Heart left ventricle (tissue), 16 donors: ENCODE results near the gene AGER. TPM values are rescaled to one million over a fixed set of nuclear protein-coding genes. Genes with fewer than 3 reads are reported as not detected.

Source experiments
- ATAC-seq, 4 donors: fragments of 200-7000 bp; cut with Tn5 transposase; one replicate each; pipeline ENCODE4 v1.9.1; 2020 to 2022; ENCODE audit warnings: moderate library complexity in 4 of 4, mild to moderate bottlenecking in 3 of 4, moderate number of reproducible peaks in 1 of 4
- DNase-seq, 5 donors: peaks; one replicate each; pipeline ENCODE4 v3.0.0-alpha.2; 2020
- H3K27ac ChIP-seq, 12 donors: fragments of 200-600 bp; sonication (generic) in 4 of 12; one replicate each; pipeline versions ENCODE4 v1.5.0 to v1.8.0; 2016 to 2022; ENCODE audit warnings: mild to moderate bottlenecking in 2 of 12
- H3K27me3 ChIP-seq, 9 donors: fragments of 200-600 bp; sonication (generic) in 2 of 9; one replicate each; pipeline versions ENCODE4 v1.5.1 to v1.8.0; 2016 to 2022; ENCODE audit warnings: mild to moderate bottlenecking in 3 of 9
- H3K36me3 ChIP-seq, 9 donors: fragments of 200-600 bp; sonication (generic) in 2 of 9; one replicate each; pipeline versions ENCODE4 v1.5.0 to v1.8.0; 2018 to 2022; ENCODE audit warnings: mild to moderate bottlenecking in 2 of 9
- H3K4me1 ChIP-seq, 12 donors: fragments of 200-600 bp; sonication (generic) in 4 of 12; one replicate each; pipeline versions ENCODE4 v1.5.0 to v1.8.0; 2016 to 2022; ENCODE audit warnings: mild to moderate bottlenecking in 3 of 12
- H3K4me3 ChIP-seq, 12 donors: fragments of 200-600 bp; sonication (generic) in 4 of 12; one replicate each; pipeline versions ENCODE4 v1.5.0 to v1.8.0; 2017 to 2022; ENCODE audit warnings: mild to moderate bottlenecking in 9 of 12, moderate library complexity in 4 of 12
- H3K9me3 ChIP-seq, 12 donors: fragments of 200-600 bp; sonication (generic) in 4 of 12; one replicate each; pipeline versions ENCODE4 v1.5.0 to v1.8.0; 2016 to 2022; ENCODE audit warnings: mild to moderate bottlenecking in 1 of 12
- CTCF ChIP-seq, 12 donors: fragments of 200-600 bp; sonication (generic) in 4 of 12; IDR thresholded peaks; one replicate each; pipeline versions ENCODE4 v1.5.0 to v1.8.0; 2018 to 2022; ENCODE audit warnings: antibody characterized with exemption in 12 of 12, mild to moderate bottlenecking in 5 of 12
- POLR2A ChIP-seq, 2 donors: fragments of 450-650 bp; IDR thresholded peaks; one replicate each; pipeline ENCODE4 v1.6.1; 2017; ENCODE audit warnings: antibody characterized with exemption in 2 of 2, mild to moderate bottlenecking in 2 of 2, moderate library complexity in 2 of 2
- WGBS, 4 donors: extraction: QIAGEN DNeasy Blood & Tissue Kit in 2 of 4; methylation state at CpG; one replicate each; pipeline versions ENCODE4 v1.1.5 to v1.1.7; 2013 to 2018; 5-methylcytosine and 5-hydroxymethylcytosine counted together
- intact Hi-C, 10 donors: fragments of 100-400 bp; cut with DNase I; formaldehyde crosslinking; loops; one replicate each; pipeline versions ENCODE4 v1.11.1 to v1.14.2; 2022
- polyA plus RNA-seq, 2 donors: library from polyadenylated mRNA; stranded (reverse); fragments of 200-250 nt; gene quantifications; one replicate each; pipeline ENCODE4 v1.2.3, GENCODE V29; 2013
- total RNA-seq, 9 donors: library from RNA; depleted of rRNA in 2 of 9; stranded (reverse); fragments of >200 nt in 2 of 9; fragmentation: NEBNext Ultra II Directional in 3 of 9; extraction: Animal tissue kit (Norgen Biotek cat#: 25700) in 3 of 9; gene quantifications; one replicate each; pipeline versions ENCODE4 v1.1.0 to v1.2.4, GENCODE V29; 2016 to 2023
- donor health status: ischemic (EF 13 %, LVEDD 7.1; RV severe dilation, severe dysfunction).
- donor health status: healthy with polysubstance abuse.
- donor health status: DM: no; HTN: yes; CAD: no.
- donor health status: DM: no; HTN: no; CAD: no.
- donor health status: ischemic (EF 25% LVEDD 6.9; RV normal size, moderate dysfunction).
- donor health status: ischemic (EF 25% LVEDD 5.7; RV mildly dilated, moderate dysfunction).
- donor health status: healthy.
- donor health status: DM: yes; HTN: yes; CAD: no.
- donor health status: ischemic (EF 35%, LVEDD 5.7; RV mildly dilated, moderate dysfunction).
- donor health status: nonischemic (EF 11% LVEDD 7.7; RV severe dilation, severe dysfunction).
- donor health status: DM: yes; HTN: yes; CAD: no.
- donor health status: PGD.
- donor health status: ischemic (EF 29% LVEDD 5.4; RV normal size, mild dysfunction).
- donor health status: nonischemic (EF 23%, LVEDD 6.1; RV moderate dilation, normal function).

The AGER gene
- total and polyA plus RNA-seq, 11 donors: 0.69 to 5.7 (median 1.7) TPM; not detected in 1

GRCh38 chr6:32152769-32153563 lies 31.1 kb downstream of the AGER start:
- DNase-seq: peak in 2 of 5 donors; percentile 55 to 68
- Histone ChIP-seq H3K36me3 (peaks cover 0 to 29% (median 22%) of the 10 kb centered on the region in 9 donors), H3K4me1 (peaks cover 6 to 41% (median 21%) of the 10 kb centered on the region in 12 donors), H3K27ac (peak overlapping the region; percentile 66 to 96 (median 91)), H3K27me3 (peaks cover 0 to 45% (median 4%) of the 10 kb centered on the region in 9 donors), H3K9me3 (no peaks in the 10 kb centered on the region), H3K4me3 (peak overlapping the region; percentile 47 to 91 (median 78))
- TF ChIP-seq POLR2A (IDR thresholded peaks at IDR 0.05) (no peak), CTCF (IDR thresholded peaks at IDR 0.05) (no peak)
- 36 to 43% (median 38%) methylated on average over 32 to 35 of the region's 35 CpGs for WGBS, 4 donors
- intact Hi-C loops: loop anchor here in 7 of 10 donors (1.0 to 10.0 kb wide), 6 partner anchors 22 to 108 kb away; partner anchors contain the start of gene FKBPL (in 1 of the 7)
- ATAC-seq: peak in 3 of 4 donors; percentile 22 to 38 (median 31)

- Histone ChIP-seq H3K9me3 (no peaks in the 10 kb centered on the region), H3K27me3 (peaks cover 0 to 48% (median 6%) of the 10 kb centered on the region in 9 donors), H3K4me3 (peak within 1 kb of the TSS in 10 of 12 donors; percentile 66 to 91 (median 80)), H3K36me3 (peaks cover 0 to 20% (median 13%) of the 10 kb centered on the region in 9 donors), H3K4me1 (peaks cover 6 to 41% (median 21%) of the 10 kb centered on the region in 12 donors), H3K27ac (peak within 1 kb of the TSS in 11 of 12 donors; percentile 80 to 96 (median 92))
- ATAC-seq (no peak), DNase-seq (no peak)
- intact Hi-C loops: loop anchor here in 7 of 10 donors (1.0 to 10.0 kb wide), 6 partner anchors 21 to 107 kb away; partner anchors contain the start of gene FKBPL (in 1 of the 7)
- 23 to 27% (median 24%) methylated on average over 18 to 22 of the region's 24 CpGs for WGBS, 4 donors
- no peak for TF ChIP-seq POLR2A (IDR thresholded peaks at IDR 0.05)
- no peak for TF ChIP-seq CTCF (IDR thresholded peaks at IDR 0.05)
These were observed 31.9 kb downstream of the AGER start, which contains the start of gene PRRT1 for GRCh38 chr6:32151863-32152768. Gene PRRT1, minus strand, starts transcription at chr6:32151939. Its CDS starts 112 bp downstream, at chr6:32151827.

- peaks cover 6 to 41% (median 21%) of the 10 kb centered on the region in 12 donors for H3K4me1 ChIP-seq
- intact Hi-C loops: loop anchor here in 6 of 10 donors (5.0 to 10.0 kb wide), 4 partner anchors 34 to 107 kb away; no protein-coding TSS in a partner anchor
- TF ChIP-seq CTCF (IDR thresholded peaks at IDR 0.05) (no peak), POLR2A (IDR thresholded peaks at IDR 0.05) (no peak)
- WGBS, 4 donors: 36 to 47% (median 43%) methylated on average over 8 of the region's 8 CpGs
- ATAC-seq (no peak), DNase-seq (no peak)
- H3K27ac ChIP-seq: peak overlapping the region in 5 of 12 donors; percentile 4 to 93 (median 54)
- no peaks in the 10 kb centered on the region for H3K9me3 ChIP-seq
- H3K4me3 ChIP-seq: peak overlapping the region in 9 of 12 donors; percentile 41 to 91 (median 82)
- peaks cover 0 to 48% (median 6%) of the 10 kb centered on the region in 9 donors for H3K27me3 ChIP-seq
- H3K36me3 ChIP-seq: peaks cover 0 to 12% (median 5%) of the 10 kb centered on the region in 9 donors
These were observed 32.7 kb downstream of the AGER start for GRCh38 chr6:32151181-32151862.
